GM06990 (cell line): Measurements from ENCODE around the gene ADGRA1.

Experiments used
- DNase-seq: peaks from one replicate; pipeline ENCODE4 v3.0.0-alpha.2; 2011; ENCODE audit not compliant: insufficient read length; ENCODE audit errors: extremely low read depth
- H3K27me3 ChIP-seq: replicated peaks from 2 replicates; pipeline ENCODE4 v1.6.0; 2011; ENCODE audit warnings: low read length; ENCODE audit not compliant: control insufficient read depth, insufficient read depth
- H3K36me3 ChIP-seq: 2 replicates; pipeline ENCODE4 v1.5.1; 2011; ENCODE audit warnings: low read length; ENCODE audit not compliant: control insufficient read depth, insufficient read depth
- H3K4me3 ChIP-seq: replicated peaks from 2 replicates; pipeline ENCODE4 v1.5.1; 2011; ENCODE audit warnings: low read depth, mild to moderate bottlenecking, control low read depth, low read length
- CTCF ChIP-seq: IDR thresholded peaks from 2 replicates; pipeline ENCODE4 v1.5.1; 2011; ENCODE audit warnings: low read length, control low read depth, mild to moderate bottlenecking, inconsistent platforms; ENCODE audit not compliant: insufficient read depth, poor library complexity, severe bottlenecking

ADGRA1 gene

GRCh38 chr10:133087679-133088178 is at the start of gene ADGRA1:
Gene ADGRA1, plus strand, starts transcription at chr10:133087924. Its CDS starts 986 bp downstream, at chr10:133088910.
- no peak for DNase-seq
- Histone ChIP-seq H3K4me3 (no peak within 1 kb of the TSS), H3K27me3 (no peaks in the 10 kb centered on the region; the same call in 1 of the 2 replicates), H3K36me3 (no peaks in the 10 kb centered on the region)
- TF ChIP-seq CTCF, result no peak

GRCh38 chr10:133038036-133038823 is 49.5 kb upstream of the ADGRA1 start:
- Histone ChIP-seq H3K27me3 (no peaks in the 10 kb centered on the region), H3K36me3 (no peaks in the 10 kb centered on the region), H3K4me3 (no peak overlapping the region)
- TF ChIP-seq CTCF, result no peak
- no peak for DNase-seq

- DNase-seq, result no peak
- Histone ChIP-seq H3K27me3 (no peaks in the 10 kb centered on the region), H3K36me3 (no peaks in the 10 kb centered on the region), H3K4me3 (no peak overlapping the region)
- no peak for TF ChIP-seq CTCF
Measured at GRCh38 chr10:133039107-133039802, 48.5 kb upstream of the ADGRA1 start.

GRCh38 chr10:133039803-133040165 is 47.9 kb upstream of the ADGRA1 start:
- Histone ChIP-seq H3K4me3 (no peak overlapping the region), H3K27me3 (no peaks in the 10 kb centered on the region), H3K36me3 (no peaks in the 10 kb centered on the region)
- no peak for DNase-seq
- TF ChIP-seq CTCF, result no peak

- no peaks in the 10 kb centered on the region for H3K36me3 ChIP-seq
- no peak for DNase-seq
- no peaks in the 10 kb centered on the region for H3K27me3 ChIP-seq
- TF ChIP-seq CTCF, result no peak
- no peak overlapping the region for H3K4me3 ChIP-seq
Measured at GRCh38 chr10:133040198-133040597, 47.5 kb upstream of the ADGRA1 start.
